Mesenchymal stem cell (in vitro differentiated cells and primary cell): Measurements from ENCODE around the gene NFASC.

Experiments used
- DNase-seq: peaks from one replicate; pipeline ENCODE4 v3.0.0-alpha.2; 2013
- H2AFZ ChIP-seq: one replicate; pipeline ENCODE4 v1.6.1; 2013; ENCODE audit warnings: low read depth, mild to moderate bottlenecking, control low read depth, inconsistent platforms, low read length, moderate library complexity
- H2AK5ac ChIP-seq: 2 replicates; pipeline ENCODE4 v1.6.1; 2013; ENCODE audit warnings: low read length, moderate library complexity, mild to moderate bottlenecking, inconsistent platforms; ENCODE audit not compliant: severe bottlenecking
- H2BK120ac ChIP-seq: one replicate; pipeline ENCODE4 v1.6.1; 2013; ENCODE audit warnings: low read depth, mild to moderate bottlenecking, inconsistent platforms, low read length, moderate library complexity
- H2BK12ac ChIP-seq, 2 experiments: one replicate each; pipeline ENCODE4 v1.6.1; 2013; ENCODE audit warnings: inconsistent platforms in 2 of 2, low read length in 2 of 2, mild to moderate bottlenecking in 2 of 2, moderate library complexity in 2 of 2, control low read depth in 1 of 2
- H2BK15ac ChIP-seq: one replicate; pipeline ENCODE4 v1.6.1; 2013; ENCODE audit warnings: mild to moderate bottlenecking, low read depth, inconsistent platforms; ENCODE audit not compliant: poor library complexity, severe bottlenecking
- H2BK5ac ChIP-seq: 2 replicates; pipeline ENCODE4 v1.6.1; 2013; ENCODE audit warnings: low read depth, mild to moderate bottlenecking, low read length, control low read depth, inconsistent platforms; ENCODE audit not compliant: poor library complexity, severe bottlenecking
- H3K14ac ChIP-seq, 2 experiments: one replicate each; pipeline ENCODE4 v1.6.1; 2013; ENCODE audit warnings: inconsistent platforms in 2 of 2, low read length in 2 of 2, control low read depth in 1 of 2, mild to moderate bottlenecking in 1 of 2, moderate library complexity in 1 of 2
- H3K18ac ChIP-seq, 2 experiments: one replicate each; pipeline ENCODE4 v1.6.1; 2013; ENCODE audit warnings: inconsistent platforms in 2 of 2, low read length in 2 of 2, control low read depth in 1 of 2, low read depth in 1 of 2, mild to moderate bottlenecking in 1 of 2
- H3K23ac ChIP-seq, 2 experiments: one replicate each; pipeline ENCODE4 v1.6.1; 2013; ENCODE audit warnings: inconsistent platforms in 2 of 2, low read length in 2 of 2, mild to moderate bottlenecking in 2 of 2, moderate library complexity in 2 of 2, control low read depth in 1 of 2
- H3K27ac ChIP-seq: 2 replicates; pipeline ENCODE4 v1.5.1; 2013; ENCODE audit warnings: mild to moderate bottlenecking, moderate library complexity, low read length, control low read depth, inconsistent platforms; ENCODE audit not compliant: poor library complexity, severe bottlenecking
- H3K27me3 ChIP-seq, 2 experiments: 2 replicates each; pipeline versions ENCODE4 v1.6.1 to v1.7.0; 2013; ENCODE audit warnings: low read length in 2 of 2, mild to moderate bottlenecking in 2 of 2, moderate library complexity in 2 of 2, control low read depth in 1 of 2, inconsistent platforms in 1 of 2; ENCODE audit not compliant: control insufficient read depth in 1 of 2, insufficient read depth in 1 of 2
- H3K36me3 ChIP-seq, 2 experiments: 2 replicates each; pipeline versions ENCODE4 v1.6.1 to v1.7.0; 2013; ENCODE audit warnings: low read length in 2 of 2, control low read depth in 1 of 2, inconsistent platforms in 1 of 2, low read depth in 1 of 2, mild to moderate bottlenecking in 1 of 2; ENCODE audit not compliant: insufficient read depth in 2 of 2, control insufficient read depth in 1 of 2
- H3K4ac ChIP-seq, 2 experiments: one replicate each; pipeline ENCODE4 v1.6.1; 2013; ENCODE audit warnings: inconsistent platforms in 2 of 2, low read length in 2 of 2, mild to moderate bottlenecking in 2 of 2, moderate library complexity in 2 of 2, control low read depth in 1 of 2, low read depth in 1 of 2
- H3K4me1 ChIP-seq: 2 replicates; pipeline ENCODE4 v1.6.1; 2013; ENCODE audit warnings: low read depth, low read length, control low read depth; ENCODE audit not compliant: control insufficient read depth, insufficient read depth
- H3K4me2 ChIP-seq: 2 replicates; pipeline ENCODE4 v1.6.1; 2013; ENCODE audit warnings: low read length, mild to moderate bottlenecking, inconsistent platforms; ENCODE audit not compliant: poor library complexity, severe bottlenecking
- H3K4me3 ChIP-seq, 2 experiments: 2 replicates each; pipeline versions ENCODE4 v1.5.1 to v1.7.0; 2013; ENCODE audit warnings: low read length in 2 of 2, mild to moderate bottlenecking in 2 of 2, control low read depth in 1 of 2, low read depth in 1 of 2; ENCODE audit not compliant: insufficient read depth in 1 of 2
- H3K79me1 ChIP-seq: replicated peaks from 2 replicates; pipeline ENCODE4 v1.6.1; 2013; ENCODE audit warnings: mild to moderate bottlenecking, control low read depth, low read length, inconsistent platforms; ENCODE audit not compliant: poor library complexity, severe bottlenecking
- H3K9ac ChIP-seq: 2 replicates; pipeline ENCODE4 v1.7.0; 2013; ENCODE audit warnings: mild to moderate bottlenecking, low read length, moderate library complexity
- H3K9me3 ChIP-seq: 2 replicates; pipeline ENCODE4 v1.7.0; 2013; ENCODE audit warnings: mild to moderate bottlenecking, low read length; ENCODE audit not compliant: control insufficient read depth
- H4K8ac ChIP-seq: one replicate; pipeline ENCODE4 v1.6.1; 2013; ENCODE audit warnings: inconsistent platforms, mild to moderate bottlenecking, low read length, moderate library complexity
- H4K91ac ChIP-seq: one replicate; pipeline ENCODE4 v1.6.1; 2013; ENCODE audit warnings: mild to moderate bottlenecking, low read length, inconsistent platforms
- WGBS: methylation state at CpG from one replicate; pipeline ENCODE4 v1.1.7; 2013; ENCODE audit warnings: mixed read lengths; 5-methylcytosine and 5-hydroxymethylcytosine counted together

The NFASC gene

GRCh38 chr1:204932573-204932909, 61.9 kb downstream of the NFASC start:
- Histone ChIP-seq H3K4me2 (no peak overlapping the region), H2BK12ac (no peak overlapping the region), H2AK5ac (no peak overlapping the region), H3K4ac (no peak overlapping the region), H4K8ac (no peak overlapping the region), H3K79me1 (no peaks in the 10 kb centered on the region), H3K14ac (no peak overlapping the region), H2BK5ac (no peak overlapping the region), H3K27ac (no peak overlapping the region), H3K36me3 (peaks cover 0 to 20% of the 10 kb centered on the region in 2 experiments), H3K9ac (no peak overlapping the region), H2BK120ac (no peak overlapping the region), H2AFZ (no peak overlapping the region), H2BK15ac (no peak overlapping the region), H4K91ac (no peak overlapping the region), H3K9me3 (no peaks in the 10 kb centered on the region), H3K23ac (no peak overlapping the region), H3K18ac (no peak overlapping the region), H3K27me3 (peaks cover 0 to 40% of the 10 kb centered on the region in 2 experiments), H3K4me1 (no peaks in the 10 kb centered on the region), H3K4me3 (no peak overlapping the region)
- no peak for DNase-seq
- 80% methylated on average over 7 of the region's 7 CpGs for WGBS

- H4K91ac ChIP-seq = no peak overlapping the region
- H3K4me3 ChIP-seq = no peak overlapping the region
- no peak overlapping the region for H2AK5ac ChIP-seq
- no peaks in the 10 kb centered on the region for H3K4me1 ChIP-seq
- no peak overlapping the region for H3K14ac ChIP-seq
- no peak for DNase-seq
- H3K4ac ChIP-seq = no peak overlapping the region
- no peak overlapping the region for H4K8ac ChIP-seq
- peaks cover 0 to 11% of the 10 kb centered on the region in 2 experiments for H3K36me3 ChIP-seq
- no peak overlapping the region for H3K18ac ChIP-seq
- H3K27me3 ChIP-seq = peaks cover 0 to 34% of the 10 kb centered on the region in 2 experiments
- H3K4me2 ChIP-seq = no peak overlapping the region
- H2BK15ac ChIP-seq = no peak overlapping the region
- H2BK120ac ChIP-seq = no peak overlapping the region
- 94% methylated on average over 3 of the region's 3 CpGs for WGBS
- H3K27ac ChIP-seq = no peak overlapping the region
- no peaks in the 10 kb centered on the region for H3K9me3 ChIP-seq
- H3K9ac ChIP-seq = no peak overlapping the region
- H3K79me1 ChIP-seq = no peaks in the 10 kb centered on the region
- H2BK12ac ChIP-seq = no peak overlapping the region
- H2AFZ ChIP-seq = no peak overlapping the region
- H3K23ac ChIP-seq = no peak overlapping the region
- no peak overlapping the region for H2BK5ac ChIP-seq
Measured at GRCh38 chr1:204935155-204935554, 64.5 kb downstream of the NFASC start.

GRCh38 chr1:204936765-204937164, 66.1 kb downstream of the NFASC start:
- Histone ChIP-seq H3K9ac (no peak overlapping the region), H3K27ac (no peak overlapping the region), H3K27me3 (peaks cover 0 to 27% of the 10 kb centered on the region in 2 experiments), H2BK12ac (no peak overlapping the region), H3K4ac (no peak overlapping the region), H2BK120ac (no peak overlapping the region), H2AK5ac (no peak overlapping the region), H3K23ac (no peak overlapping the region), H3K18ac (no peak overlapping the region), H3K4me1 (no peaks in the 10 kb centered on the region), H2AFZ (no peak overlapping the region), H4K91ac (no peak overlapping the region), H3K79me1 (no peaks in the 10 kb centered on the region), H3K4me2 (no peak overlapping the region), H3K14ac (no peak overlapping the region), H2BK5ac (no peak overlapping the region), H3K4me3 (no peak overlapping the region), H3K36me3 (peaks cover 0 to 11% of the 10 kb centered on the region in 2 experiments), H3K9me3 (no peaks in the 10 kb centered on the region), H2BK15ac (no peak overlapping the region), H4K8ac (no peak overlapping the region)
- DNase-seq = no peak
- WGBS = 45% methylated on average over 4 of the region's 4 CpGs

- DNase-seq = no peak
- Histone ChIP-seq H3K14ac (no peak overlapping the region), H3K27ac (no peak overlapping the region), H2BK5ac (no peak overlapping the region), H2BK15ac (no peak overlapping the region), H3K4me1 (no peaks in the 10 kb centered on the region), H3K27me3 (peaks cover 0 to 25% of the 10 kb centered on the region in 2 experiments), H2BK120ac (no peak overlapping the region), H4K91ac (no peak overlapping the region), H3K79me1 (no peaks in the 10 kb centered on the region), H3K9ac (no peak overlapping the region), H2AK5ac (no peak overlapping the region), H3K36me3 (peaks cover 0 to 2% of the 10 kb centered on the region in 2 experiments), H3K18ac (no peak overlapping the region), H2BK12ac (no peak overlapping the region), H2AFZ (no peak overlapping the region), H3K4me2 (no peak overlapping the region), H4K8ac (no peak overlapping the region), H3K9me3 (no peaks in the 10 kb centered on the region), H3K4me3 (no peak overlapping the region), H3K23ac (no peak overlapping the region), H3K4ac (no peak overlapping the region)
- 79% methylated on average over 11 of the region's 11 CpGs for WGBS
Measured at GRCh38 chr1:204937901-204938300, 67.2 kb downstream of the NFASC start.
